SIG-M5 treated with dmso at 0.1 percent for 504 hours (cell line): Measurements from ENCODE around the gene MVB12B.

Experiments used
- DNase-seq: peaks from one replicate; lab custom pipeline; 2025; ENCODE audit not compliant: unreplicated experiment; lab: John Stamatoyannopoulos, UW

The MVB12B gene

DNA sequence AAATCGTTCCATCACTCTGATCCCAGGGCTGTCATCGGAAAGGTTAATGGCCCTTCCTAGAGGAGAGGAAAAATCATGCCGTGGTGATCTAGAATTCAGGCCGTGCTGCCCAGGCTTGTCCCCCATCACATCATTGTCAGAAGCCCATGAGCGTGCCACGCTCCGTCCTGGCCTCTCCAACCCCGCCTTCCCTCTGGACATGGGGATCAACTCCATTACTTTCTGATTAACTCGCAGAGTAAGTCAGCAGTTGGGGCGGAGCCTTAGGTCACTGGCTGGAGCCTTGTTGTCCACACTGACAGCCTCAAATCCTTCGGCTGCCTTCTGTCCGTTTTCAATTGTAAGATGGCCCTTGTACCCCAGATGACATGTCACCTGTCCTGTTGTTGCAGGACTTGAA, 75.0 kb downstream of the MVB12B start:
- no peak for DNase-seq

GRCh38 chr9:126403397-126403796, 76.8 kb downstream of the MVB12B start:
- peak; percentile 22 for DNase-seq

DNA sequence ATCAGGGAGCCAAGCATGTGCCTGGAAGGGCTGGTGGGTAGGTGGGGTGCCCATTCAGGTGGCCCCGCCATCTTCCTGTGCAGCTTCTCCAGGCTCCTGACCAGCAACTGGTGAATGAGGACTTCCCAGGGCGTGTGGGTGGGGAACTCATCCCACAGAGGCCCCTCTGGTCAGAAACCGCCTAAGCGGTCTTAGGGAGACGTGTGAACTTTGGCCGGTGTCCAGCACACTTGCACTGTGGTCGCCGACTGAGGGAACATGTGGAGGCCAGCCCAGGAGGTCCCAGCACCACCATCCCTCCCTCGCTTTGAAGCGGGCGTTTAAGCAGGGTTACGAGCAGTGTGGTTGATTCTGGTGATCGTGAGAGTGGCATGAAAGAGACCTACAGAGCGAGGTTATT, 77.8 kb downstream of the MVB12B start:
- DNase-seq, result no peak

- DNase-seq, result no peak
These were observed 79.5 kb downstream of the MVB12B start for GRCh38 chr9:126406075-126406667.

DNA sequence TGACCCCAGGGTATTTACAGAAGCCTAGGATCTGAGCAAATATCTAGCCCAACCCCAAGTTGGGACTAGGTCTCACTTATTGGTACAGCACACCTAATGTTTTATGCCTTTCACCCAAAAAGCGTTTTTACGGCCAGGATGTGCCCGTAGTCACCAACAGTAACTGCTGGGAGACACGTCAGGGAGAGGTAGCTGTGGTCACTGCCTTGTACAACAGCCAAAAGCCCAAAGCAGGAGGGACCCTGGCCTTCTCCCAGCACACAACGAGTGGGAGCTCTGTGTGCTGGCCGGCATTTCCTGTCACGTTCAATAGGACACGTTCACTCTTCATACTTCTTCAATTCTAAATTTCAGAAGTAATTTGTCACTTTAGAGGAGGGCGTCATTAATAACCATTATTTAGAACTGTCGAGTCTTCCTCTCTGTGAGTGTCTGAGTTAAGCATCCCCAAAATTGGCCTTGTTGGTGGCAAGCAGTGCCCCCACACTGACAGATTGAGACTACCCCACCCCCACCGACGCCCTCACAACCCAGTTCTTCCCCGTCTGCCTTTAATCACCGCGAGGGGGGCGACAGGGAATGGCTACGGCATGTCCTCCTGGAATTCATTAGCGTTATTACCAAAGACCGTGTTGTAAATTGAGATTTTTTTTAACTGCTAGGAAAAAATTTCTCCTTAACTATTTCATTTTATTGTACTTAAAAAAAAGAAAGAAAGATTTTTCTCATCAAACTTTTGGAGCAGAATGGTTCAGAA, 80.7 kb downstream of the MVB12B start:
- no peak for DNase-seq

- DNase-seq, result no peak
These were observed 81.4 kb downstream of the MVB12B start for GRCh38 chr9:126408004-126408403.

DNA sequence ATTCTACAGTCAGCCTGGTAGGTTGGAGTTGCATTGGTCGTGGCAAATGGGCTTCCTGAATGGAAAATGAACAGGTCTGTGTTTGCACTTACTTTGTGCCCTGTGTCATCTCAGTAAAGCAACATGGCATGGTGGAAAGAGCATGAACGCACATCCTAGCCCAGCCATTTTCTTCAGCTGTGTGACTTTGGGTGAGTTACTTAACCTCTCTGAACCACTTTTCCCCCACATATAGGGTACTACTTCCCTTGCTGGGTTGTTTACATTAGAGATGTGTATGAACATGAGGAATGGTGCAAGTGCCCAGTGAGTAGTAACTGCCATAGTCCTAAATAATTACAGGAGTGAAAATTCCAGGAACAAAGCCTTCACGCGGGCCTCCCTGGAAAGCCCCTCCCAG, 83.6 kb downstream of the MVB12B start:
- no peak for DNase-seq

- peak; percentile 63 for DNase-seq
These were observed 84.8 kb downstream of the MVB12B start for GRCh38 chr9:126411225-126411947.

DNA sequence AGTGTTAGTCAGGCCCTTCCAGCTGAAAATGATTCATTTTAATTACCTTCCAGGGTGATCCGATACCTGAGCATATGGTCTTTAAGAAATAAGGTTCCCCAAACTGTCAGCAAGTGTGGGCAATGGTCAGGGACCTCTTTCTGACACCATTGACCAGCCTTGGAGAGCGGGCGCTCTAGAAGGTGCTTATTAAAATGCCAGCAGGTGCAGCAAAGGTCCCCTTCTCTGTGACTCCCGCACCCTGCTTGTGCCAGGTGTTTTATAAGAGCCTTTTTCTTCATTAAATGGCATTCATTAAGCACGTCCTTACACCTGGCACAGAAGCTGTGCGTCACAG, 85.3 kb downstream of the MVB12B start:
- DNase-seq, result no peak

DNA sequence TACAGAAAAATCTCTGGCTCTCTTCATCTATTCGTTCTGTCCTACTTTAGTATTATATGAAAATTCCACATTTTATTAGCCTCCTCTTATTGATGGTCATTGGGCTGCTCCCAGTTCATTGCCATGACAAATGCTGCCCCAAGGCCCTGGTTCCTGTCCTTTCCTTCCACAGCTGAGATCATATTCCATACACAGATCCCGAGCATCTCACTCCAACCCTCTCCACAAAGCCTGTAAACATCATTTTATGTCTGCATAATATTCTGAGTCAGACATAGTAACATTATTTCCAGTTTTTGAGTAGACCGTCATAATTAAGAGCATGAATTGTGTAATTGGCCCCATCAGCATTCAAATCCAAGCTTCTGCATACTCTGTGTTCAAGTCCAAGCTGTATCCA, 86.3 kb downstream of the MVB12B start:
- DNase-seq, result no peak

DNA sequence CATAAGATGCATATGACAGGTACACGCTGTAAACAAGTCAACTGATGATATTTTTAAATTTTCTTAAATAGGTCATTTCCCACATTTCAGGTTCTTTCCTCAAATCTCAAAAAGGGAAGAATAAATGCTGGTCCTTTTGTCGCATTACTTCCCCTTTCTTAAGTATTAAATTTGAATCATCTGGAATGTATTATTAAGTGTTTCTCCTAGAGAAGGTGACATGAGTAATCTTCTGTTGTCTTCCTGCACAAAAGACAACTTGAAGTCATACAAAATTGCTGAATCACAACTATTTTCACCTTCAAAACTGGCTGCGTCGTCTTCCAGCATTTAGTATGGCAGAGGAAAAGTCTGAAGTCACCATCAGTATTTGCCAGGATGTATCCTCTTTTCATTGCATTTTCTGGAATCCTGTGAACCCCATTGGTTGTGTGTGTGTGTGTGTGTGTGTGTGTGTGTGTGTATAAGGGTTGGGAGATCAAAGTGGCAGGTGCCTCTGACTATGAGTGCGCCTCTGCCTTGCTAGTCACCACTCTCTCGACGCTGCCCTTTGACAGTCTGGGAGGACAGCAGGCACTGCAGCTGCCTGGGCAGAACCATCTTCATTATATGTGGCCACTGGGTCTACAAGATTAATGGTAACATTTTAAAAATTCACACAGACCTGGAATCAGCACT, 86.9 kb downstream of the MVB12B start:
- DNase-seq, result no peak

DNA sequence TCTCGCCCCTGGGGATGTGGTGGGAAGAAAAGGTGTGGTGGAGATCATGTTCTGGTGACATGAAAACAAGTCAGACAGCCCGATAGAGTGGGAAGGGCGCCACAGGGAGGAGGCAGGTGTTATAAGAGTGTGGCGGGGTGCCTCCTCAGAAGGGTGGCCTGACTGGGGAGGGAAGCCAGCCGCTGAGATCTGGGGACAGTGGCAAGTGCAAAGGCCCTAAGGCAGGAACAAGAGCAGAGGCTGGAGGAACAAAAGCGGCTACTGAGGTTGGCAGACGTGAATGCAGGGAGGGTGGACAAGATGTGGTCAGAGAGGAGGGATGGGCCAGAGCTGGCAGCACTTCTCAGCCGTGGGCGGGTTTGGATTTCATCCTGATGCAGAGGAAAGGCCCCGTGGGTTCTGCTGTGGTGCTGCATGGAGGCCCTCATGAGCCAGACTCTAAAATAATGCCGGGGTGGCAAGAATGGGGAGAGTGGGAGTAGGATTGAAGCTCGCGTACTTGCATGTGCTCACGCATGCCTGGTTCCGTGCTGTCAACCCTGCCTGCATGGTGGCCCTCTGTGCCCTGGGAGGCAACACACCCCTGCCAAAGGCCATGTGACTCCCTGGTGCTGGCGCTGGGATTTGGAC, 89.2 kb downstream of the MVB12B start:
- no peak for DNase-seq

- no peak for DNase-seq
These were observed 90.4 kb downstream of the MVB12B start for GRCh38 chr9:126417043-126417442.

DNA sequence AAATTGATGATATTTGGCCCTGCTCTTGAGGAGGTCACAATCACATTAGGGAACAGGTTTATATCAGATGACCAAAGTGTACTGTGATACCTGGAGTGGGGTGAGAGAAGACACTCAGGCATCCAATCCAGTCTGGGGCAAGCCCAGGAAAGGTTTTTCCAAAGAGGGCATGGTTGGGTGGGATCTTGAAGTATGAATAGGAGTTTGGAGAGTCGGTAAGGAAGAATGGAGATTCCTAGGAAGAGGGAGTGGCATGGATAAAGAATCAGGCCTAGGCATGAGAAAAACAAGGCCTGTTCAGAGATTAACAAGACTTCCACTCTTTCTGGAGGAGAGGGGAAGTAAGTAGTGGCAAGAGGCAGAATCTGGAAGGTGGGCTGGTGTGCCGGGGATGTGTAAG, 91.1 kb downstream of the MVB12B start:
- DNase-seq, result no peak

DNA sequence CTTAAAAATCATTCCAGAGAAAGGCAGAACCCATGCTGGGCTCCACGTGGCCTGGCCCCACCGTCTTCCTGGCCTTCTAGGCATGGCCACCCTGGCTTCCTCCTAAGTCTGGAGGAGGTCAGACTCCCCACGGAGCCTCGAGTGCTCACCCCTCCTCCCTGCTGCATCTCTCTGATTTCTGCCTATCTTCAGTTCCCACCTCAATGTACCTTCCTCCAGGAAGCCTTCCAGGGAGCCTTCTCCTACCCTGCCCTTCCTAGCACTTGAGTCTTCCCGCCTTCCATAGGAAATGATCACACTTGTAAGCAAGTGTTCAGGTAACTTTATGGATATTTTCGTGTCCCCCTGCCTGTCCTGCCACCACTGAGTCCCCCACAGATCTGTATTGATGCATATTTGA, 92.0 kb downstream of the MVB12B start:
- DNase-seq, result no peak

DNA sequence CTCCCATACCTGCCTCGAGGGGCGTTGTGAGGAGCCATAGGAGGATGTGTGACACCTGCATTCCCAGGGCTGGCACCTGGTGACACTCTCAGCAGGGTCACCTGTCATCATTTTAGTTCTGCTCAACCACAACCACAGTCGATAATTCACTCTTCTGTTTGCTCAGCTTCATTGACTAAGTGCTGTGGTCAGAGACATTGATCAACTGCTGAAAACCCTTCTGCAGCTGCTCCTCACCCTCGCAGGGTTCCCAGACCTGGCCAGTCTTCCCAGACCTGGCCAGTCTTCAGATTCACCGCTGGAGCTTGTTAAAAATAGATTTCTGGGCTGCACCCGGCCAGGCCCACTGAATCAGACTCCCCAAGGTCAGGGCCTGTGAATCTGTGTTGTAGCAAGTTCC, 92.8 kb downstream of the MVB12B start:
- DNase-seq, result no peak

- DNase-seq, result no peak
These were observed 93.5 kb downstream of the MVB12B start for GRCh38 chr9:126420135-126420534.

GRCh38 chr9:126420643-126421564, 94.3 kb downstream of the MVB12B start:
- no peak for DNase-seq

DNA sequence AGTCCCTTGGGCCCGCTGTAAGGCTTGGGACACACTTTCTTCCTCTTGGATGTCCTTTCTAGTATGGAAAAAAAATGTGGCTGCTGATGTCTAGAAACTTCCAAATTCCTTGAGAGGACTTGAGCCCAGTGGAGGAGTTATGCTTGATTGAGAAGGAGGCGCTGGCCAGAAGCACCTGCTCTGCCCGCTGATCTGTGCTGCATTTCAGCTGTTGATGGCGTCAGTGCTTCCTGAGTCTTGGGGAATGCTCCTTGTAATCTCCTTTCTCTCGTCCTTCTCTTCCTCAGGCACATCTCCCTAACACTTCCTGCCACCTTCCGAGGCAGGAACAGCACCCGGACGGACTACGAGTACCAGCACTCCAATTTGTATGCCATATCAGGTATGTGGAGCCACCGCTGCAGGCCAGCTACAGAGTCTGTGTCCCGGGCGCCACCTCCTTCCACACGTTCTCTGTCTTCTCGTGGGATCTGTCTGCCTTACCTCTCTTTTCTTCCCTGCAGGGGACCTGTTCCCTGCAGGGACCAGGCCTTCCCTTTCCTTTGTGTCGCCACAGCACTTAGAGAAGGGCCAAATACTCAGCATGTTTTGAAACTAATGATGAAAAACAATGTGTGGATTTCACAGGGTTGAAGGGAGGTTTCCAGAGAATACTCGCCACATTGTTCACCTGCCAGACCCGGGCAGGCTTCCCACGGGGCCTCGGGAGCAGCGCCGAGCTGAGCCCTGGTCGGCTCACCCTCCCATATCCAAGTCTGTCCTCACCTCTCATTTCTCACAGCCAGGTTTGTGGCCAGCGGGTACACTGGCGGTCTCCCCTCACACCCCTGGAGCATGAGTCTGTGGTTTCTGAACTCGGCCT, 95.2 kb downstream of the MVB12B start:
- DNase-seq, result no peak
